Germinal center (tissue), 1 donor: ENCODE data around the gene NWD2.
A peak's percentile ranks its signal among the peaks of the same experiment; 100 is the strongest.
"Not testable (repeated sequence)": the region's sequence is repeated elsewhere in the genome, so short reads cannot be mapped to it uniquely, and the experiment has no call there.

ENCODE experiments used
- DNase-seq: peaks from one replicate; pipeline ENCODE4 v3.0.0; 2012; ENCODE audit warnings: mixed read lengths, low spot score

NWD2 gene, protein sequence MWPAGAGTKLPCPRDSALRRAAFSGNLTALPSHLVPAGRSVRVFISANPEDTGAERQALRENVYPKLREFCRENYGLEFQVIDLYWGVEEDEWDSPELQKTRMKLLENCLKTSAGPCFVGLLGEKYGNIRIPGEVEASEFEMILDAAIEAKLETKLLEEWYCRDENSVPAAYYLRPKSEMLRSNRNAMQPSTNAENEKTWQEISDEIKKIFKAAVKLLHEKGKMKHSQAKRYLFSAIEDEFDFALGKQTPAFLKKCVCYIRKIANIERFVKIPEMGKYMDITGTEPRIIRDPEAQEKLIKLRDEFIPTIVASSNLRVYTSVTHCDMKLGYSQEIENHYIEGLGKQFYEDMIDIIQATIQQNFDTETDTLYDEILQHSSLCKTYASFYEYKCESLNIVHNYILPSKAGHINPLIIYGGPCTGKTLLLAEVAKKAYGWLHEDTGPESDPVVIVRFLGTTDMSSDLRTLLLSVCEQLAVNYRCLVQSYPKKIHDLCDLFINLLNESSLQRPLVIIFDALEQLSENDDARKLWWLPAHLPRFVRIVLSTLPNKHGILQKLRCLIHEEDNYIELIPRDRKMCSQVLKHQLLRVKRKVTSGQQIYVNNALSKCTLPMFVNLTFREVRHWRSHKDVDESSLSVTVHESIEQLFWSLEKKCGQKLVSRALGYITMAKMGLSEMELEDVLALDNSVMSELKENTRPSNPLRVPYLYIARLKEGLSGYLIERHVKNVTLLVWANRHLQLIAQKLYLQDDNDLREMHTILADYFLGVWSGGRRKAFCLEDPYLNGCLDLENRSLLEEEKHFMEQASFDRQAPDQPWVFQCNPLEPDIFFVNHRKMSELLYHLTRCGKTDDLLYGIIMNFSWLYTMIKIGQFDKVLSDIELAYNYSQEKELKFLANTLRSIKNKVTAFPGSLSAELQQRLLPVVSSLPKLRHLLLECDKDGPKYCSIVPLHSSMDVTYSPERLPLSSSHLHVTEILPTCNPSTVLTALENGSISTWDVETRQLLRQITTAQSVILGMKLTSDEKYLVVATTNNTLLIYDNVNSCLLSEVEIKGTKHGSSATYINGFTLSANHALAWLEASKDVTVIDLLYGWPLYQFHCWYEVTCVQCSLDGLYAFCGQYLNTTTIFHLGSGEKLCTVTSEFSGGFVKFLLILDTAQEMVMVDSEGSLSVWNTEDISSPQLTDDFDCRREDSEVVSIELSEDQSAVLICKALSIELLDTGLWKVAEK (N-terminal part only)

DNA sequence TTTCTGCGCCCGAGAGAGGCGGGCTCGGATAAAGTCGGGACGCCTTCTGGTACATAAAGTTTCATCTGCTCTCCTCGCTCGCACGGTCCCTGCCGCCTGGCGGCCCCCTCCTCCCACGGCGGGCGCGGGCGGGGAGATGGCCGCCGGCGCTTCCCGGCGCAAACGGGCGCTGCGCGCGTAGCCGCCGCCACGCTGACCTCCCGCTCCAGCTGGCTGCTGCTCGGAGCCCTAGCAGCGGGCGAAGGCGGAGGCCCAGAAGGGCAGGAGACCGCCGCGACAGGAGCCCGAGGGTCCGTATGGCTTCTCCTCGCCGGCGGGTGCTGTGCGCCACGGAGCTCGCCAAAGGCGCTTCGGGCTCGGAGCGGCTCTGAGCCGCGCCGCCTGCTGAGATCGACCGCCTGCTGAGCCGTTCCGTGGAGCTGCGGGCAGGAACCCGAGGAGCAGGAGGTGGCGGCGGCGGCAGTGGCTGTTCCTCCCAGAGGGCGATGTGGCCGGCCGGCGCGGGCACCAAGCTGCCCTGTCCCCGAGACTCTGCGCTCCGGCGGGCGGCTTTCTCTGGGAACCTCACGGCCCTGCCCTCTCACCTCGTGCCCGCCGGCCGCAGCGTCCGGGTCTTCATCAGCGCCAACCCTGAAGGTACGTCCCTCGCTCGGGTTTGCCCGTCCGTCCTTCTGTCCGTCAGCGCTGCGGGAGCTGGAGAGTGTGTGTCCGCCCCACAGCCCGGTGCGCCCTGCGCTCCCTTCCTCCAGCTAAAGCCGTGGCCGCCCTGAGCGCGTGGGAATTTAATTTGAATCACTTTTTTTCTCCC, at the start of gene NWD2:
TSS of gene NWD2 (plus strand) at position 161 of the 808 bp plus-strand sequence. CDS start at position 486, 325 bp downstream.
- DNase-seq: peak; percentile 2

DNA sequence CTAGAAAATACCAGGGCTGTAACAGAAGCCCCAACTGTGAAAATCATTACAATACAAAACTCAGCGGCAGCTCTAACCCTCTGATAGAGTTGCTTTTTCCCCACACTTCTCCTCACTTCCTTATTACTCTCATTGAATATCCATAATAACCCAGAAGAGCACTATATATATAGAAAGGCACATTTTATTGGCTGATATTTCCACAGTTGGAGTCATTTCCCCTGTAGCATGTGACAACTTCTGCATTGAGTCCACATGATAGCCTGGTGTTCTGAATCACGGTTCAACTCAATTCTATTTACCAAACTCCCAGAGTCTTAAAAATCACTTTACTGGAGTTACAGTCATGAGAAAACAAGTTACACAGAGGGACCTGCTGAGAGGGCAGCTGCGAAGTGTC, 46.6 kb upstream of the NWD2 start:
- no peak for DNase-seq

DNA sequence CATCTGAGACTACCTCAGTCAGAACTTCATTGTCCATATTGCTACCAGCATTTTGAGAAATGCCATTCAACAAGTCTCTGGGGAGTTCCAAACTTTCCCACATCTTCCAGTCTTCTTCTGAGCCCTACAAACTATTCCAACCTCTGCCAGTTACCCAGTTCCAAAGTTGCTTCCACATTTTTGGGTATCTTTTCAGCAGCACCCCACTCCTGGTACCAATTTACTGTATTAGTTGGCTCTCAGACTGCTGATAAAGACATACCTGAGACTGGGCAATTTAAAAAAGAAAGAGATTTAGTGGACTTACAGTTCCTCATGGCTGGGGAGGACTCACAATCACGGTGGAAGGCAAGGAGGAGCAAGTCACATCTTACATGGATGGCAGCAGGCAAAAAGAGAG, 39.8 kb upstream of the NWD2 start:
- DNase-seq: not testable (repeated sequence)

DNA sequence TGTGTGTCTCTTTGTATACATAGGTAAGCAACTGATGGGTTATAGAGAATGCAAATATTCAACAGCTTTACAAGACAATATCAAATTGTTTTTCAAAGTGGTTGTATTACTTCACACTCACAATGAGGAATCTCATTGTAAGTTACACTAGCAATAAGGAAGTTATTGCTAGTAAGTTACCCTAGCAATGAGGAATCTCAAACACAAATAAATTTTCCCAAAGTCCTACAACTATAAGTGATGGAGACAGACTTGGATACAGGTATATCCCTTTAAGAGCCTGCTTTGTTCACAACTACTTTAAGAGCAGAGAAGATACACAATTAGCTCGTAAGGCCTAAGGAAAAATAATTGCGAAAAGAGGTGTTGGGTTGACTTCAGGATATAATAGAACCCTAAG, 28.3 kb upstream of the NWD2 start:
- DNase-seq: no peak

DNA sequence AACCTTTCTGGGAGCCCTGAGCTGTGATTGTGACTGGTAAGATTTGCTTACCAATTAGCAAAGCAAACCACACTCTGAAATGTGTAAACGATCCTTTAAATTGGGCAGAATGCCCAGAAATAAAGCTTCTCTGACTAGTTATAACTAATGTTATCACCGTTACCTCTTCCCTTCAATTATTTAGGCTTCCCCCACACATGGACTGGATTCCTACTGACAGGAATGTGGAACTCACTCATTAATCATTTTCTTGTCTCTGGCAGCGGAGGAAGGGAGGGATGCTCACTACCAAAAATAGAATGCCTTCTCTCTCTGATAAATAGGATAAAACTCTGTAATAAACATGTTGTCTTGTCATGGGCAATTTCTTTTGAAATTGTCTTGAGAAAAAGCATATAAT, 25.3 kb upstream of the NWD2 start:
- no peak for DNase-seq

DNA sequence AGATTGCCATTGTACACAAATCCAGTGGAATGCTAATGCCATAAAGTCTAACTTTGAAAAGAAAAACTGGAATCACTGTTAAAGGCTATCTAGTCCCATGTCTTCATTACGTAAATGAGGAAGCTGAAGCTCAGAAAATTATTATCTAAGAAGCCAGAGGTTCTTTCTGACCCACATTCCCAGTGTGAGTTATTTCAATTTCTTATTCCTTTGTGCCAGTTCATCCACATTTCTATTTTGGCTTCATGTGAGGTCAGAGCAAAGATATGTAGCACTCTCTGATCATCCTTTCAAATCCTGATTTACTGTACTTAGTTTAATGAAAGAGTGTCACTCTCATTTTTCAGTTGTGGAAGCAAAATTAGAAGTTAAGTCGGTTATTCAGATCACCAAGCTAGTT, 24.6 kb upstream of the NWD2 start:
- DNase-seq: no peak

DNA sequence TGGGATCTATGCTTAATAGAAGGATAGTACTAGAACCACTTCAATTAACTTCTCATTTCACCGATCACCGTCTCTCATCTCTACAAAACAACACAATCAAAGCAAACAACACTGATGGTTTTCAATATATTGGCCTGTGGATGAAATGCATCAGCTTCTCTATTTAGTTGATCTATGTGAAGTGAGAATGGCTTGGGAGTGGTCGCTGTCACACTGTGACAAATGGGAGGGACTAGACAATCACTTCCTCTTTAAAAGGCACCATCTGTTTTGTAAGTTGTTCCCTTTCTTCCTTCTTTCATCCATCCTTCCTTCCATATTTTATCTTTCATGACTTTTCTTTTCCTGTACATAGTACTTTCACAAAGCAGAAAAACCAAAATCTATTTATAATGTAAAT, 23.9 kb upstream of the NWD2 start:
- no peak for DNase-seq

DNA sequence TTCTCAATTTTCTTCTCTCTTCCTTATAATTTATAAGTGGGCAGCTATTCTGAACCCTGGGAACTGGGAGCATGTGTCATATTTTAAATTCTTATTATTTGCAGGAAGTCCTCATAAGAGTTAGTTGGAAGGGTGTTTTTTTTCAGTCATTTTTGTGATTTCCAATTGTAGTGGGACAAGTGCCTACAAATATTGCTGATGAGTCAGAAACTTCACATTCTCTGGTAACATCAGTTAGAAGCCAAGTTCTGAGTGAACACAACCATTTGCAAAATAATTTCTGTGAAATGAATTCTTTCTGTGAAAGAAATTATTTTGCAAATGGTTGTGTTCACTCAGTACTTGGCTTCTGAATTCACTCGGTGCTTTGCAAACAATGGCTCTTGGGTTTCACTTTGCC, 20.8 kb upstream of the NWD2 start:
- DNase-seq: no peak

DNA sequence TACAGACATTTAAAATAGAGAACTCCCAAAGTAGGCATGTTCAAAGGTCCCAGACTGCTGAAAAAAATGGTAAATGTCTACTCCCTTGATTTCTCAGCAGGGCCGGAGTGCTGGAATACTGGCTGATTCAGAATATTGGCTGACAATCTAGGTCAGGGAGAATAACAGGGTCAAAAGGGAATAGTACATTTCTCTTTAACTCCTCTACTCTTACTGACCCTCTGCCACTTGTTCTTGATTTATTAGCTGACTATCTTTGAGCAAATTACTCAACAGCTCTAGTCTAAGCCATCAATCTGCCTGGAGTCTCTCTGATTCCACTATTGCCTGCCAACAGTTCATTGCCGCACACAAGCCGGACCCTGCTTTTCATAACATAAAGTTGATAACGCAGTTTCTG, 19.7 kb upstream of the NWD2 start:
- no peak for DNase-seq

DNA sequence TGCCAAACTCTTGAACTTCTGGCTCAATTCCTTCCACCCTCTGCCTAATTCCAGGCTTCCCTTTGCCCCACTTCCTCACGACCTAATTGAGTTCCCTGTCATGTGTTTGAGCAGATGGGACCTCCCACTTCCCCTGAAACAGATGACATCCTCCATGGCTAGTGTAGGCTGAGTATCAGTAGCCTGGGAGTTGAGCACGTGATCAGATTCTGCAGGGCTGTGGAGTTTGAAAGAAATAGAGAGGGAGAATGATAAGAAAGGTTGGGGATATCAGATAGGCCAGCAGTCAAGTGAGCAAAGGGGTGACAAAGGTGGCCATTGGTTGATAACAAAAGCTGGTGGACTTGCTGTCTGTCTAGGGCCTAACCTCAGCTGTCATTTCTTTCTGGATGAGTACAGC, 18.8 kb upstream of the NWD2 start:
- no peak for DNase-seq

DNA sequence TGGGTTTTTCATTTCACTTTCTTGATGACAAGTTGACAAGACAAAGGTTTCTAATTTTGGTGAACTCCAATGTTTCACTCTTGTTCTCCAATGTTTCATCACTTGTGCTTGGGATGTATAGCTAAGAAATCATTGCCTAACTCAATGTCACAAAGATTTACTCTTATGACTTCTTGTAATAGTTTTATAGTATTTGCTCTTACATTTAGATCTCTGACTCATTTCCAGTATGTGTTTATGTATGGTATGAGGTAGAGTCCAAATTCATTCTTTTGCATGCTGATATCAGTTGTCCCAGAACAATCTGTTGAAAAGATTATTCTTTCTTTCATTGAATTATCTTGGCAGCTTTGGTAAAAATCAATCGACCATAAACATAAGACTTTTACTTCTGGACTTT, 12.2 kb upstream of the NWD2 start:
- no peak for DNase-seq

DNA sequence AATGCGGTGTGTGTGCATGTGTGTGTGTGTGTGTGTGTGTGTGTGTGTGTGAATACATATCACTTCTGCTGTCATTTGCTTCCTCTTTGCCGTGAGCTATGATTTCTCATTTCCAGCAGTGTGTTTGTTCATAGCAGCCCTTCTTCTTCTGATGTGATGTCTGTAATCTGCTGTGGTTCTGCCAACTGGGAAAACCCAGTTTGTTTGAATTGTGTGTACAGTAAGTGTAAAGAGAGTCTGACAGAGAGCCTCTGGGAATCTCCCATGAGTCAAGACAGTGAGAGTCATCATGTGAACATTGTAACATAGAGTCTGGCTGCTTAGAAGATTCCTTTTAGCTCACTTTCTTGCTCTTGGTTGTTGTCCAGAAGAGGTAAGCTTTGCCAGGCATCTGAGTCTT, 8.4 kb upstream of the NWD2 start:
- no peak for DNase-seq

DNA sequence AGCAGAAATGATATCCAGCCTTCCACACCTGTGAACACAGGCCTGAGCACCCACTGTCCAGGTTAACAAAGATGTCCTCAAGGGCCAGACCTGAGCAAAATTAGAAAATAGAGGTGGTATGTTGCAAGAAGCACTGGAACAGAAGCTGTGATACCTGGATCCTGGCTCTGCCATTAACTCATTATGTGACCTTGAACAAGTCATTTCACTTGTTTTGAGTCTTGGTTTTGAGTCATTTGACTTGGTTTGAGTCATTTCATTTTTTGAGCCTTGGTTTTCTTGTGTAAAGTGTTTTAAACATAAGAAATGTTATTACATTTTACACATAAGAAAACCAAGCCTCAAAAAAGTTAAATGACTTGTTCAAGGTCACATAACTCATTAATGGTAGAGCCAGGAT, 2.9 kb upstream of the NWD2 start:
- DNase-seq: no peak

DNA sequence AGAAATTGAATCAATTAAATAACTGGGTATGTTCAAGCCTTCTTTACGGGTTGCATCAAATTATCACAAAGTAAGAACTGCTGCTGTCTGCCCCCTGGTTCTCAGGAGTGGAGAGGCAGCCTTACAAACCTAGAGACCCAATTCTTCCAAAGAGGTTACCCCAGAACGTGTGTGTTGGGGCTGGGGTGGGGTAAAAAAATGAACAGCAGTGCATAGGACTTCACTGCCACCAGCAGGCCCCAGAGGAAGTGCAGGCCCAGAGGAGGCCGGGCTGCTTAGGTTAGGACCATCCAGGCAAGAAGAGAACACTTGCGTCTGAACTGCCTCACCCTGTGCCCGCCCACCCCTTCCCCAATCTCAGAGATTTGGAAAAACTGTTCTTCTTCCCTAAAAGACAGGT, 1.5 kb upstream of the NWD2 start:
- DNase-seq: no peak

DNA sequence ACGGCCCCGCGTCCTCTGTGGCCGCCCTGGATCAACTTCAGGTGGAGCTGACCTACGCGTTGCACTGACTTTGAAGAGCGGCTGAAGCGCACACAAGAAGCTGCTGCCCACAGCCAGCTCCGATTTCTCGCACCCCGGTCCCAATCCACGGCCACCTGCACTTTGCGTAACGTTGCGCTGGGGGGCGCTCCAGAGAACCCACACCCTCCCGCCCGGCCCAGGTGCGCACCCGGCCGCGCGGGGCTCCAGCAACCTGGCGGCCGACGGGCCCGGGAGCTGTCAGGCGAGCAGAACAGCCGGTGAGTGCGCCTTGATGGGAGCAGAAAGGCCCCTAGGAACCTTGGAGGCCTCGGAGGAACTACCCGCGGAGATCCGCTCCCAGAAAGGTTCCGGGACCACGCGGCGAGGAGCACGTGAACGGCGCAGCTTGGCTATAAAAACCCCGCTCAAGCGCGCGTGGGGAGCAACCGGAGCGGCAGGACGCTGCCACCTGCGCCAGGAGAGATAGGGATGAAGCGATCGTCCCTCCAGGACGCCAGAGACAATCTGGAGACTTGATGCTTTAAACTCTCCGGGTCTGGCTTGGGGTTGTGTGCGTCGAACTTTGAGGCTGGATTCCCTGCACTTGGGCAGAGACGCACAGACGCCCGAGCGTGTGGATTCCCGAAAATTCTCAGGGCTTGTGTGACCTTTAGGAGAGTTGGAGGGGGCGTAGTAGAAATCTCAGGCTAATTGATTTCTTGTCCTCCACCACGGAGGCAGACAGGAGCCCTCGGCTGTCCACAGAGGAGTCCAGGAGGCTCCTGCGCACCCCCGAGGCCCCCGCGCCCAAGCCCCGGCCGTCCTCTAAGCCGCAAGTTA, 591 bp upstream of the NWD2 start:
- peak; percentile 7 for DNase-seq

DNA sequence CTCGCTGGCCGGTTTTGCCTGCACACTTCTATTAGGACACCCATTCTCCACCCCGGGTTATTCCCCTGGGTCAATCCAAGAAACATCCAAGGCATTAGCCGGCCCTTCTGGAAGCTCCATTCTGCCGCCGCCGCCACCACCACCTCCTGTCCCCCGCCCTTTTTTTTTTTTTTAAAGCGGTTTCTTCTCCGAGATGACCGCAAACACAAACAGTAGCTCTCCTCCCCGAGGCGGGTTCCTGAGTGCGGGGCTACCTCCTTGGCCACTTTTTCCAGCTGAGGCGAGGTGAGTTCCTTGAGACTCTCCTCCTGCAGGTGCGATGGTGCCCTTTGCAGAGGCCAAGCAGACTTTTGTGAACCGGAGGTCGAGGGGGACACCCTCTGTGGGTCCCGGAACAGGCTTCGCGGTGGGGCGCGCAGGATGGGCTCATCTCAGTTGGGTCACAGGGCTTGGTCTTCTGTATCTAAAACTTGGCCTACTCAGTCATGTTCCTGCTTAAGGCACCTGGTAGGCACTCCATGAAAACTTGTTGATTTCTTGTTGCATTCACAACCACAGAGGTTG, 930 bp downstream of the NWD2 start:
- DNase-seq: no peak

DNA sequence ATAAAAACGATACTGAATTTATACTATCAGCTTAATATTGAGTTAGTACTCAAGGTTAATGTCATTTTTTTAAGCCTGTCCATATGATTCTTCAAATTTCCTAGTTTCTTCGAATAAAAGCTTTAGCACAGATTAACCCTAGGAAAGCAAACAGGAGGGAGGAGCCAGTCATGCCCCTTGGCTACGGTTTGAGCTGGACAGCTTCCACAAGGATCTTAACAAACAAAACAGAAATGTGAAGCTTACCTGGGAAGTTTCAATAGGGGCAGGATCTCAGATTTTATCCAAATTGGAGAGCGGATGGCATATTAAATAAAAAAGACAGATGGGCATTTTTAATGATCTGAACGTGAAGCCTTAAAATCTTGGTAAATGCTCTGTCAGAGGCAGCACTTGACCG, 2.3 kb downstream of the NWD2 start:
- no peak for DNase-seq

DNA sequence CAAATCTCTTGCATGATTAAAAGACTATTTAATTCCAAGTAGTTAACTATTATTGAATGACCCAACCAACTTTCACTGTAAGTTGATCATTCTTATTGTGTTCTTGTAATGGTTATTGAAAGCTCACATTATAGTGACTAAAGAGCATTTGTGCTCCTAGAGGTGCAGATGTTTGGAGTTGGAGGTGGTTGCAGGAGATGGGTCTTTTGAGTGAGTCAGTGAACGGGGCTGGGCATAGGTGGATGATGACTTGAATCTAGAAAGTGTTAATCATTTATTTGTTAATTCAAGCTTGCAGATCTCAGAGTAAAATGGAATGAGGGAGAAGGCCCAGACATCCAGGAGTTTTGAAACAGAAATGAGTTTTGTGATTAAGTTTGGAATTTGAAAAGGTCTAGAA, 13.7 kb downstream of the NWD2 start:
- no peak for DNase-seq

DNA sequence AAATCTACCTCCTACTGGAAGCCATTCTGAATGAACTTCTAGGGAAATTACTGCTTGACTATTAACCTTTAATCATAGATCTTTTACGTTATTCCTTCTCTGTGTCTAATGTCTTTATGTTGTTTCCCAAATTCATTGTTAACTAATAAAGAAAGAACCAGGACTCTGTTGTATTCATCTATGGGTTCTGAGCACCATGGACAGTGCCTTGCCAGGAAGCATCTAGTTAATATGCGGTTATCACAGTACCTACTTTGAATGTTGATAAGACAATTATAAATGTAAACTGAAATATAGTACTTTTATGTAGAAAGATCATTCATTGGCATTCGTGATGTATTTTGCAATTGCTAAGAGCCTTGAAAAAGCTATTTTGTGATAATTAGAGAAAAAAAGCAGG, 23.8 kb downstream of the NWD2 start:
- DNase-seq: no peak

DNA sequence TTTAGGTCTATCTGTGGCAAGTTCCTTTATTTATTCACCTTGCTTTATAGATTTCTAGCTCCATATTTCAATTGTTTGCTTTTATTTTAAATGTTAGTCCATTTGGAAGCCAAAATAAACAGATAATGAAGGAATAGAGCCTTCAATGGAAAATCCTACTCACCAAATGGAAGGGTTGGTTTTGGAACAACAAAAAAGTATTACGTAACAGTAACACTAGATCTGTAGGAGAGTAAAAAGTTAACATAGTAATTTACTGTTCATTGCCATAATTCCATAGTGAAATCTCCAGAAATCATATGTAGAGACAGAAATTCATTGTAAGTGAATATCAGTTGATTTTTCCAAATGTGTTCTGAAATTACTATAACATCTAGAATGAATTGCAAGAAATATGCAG, 34.6 kb downstream of the NWD2 start:
- DNase-seq: no peak
